DND-41 (cell line): Measurements from ENCODE around the gene ADPGK.

Source experiments
- ATAC-seq: fragments of 200-7000 bp; cut with Tn5 transposase; 3 replicates; pipeline ENCODE4 v1.9.1; 2021; ENCODE audit warnings: low read depth; ENCODE audit not compliant: insufficient read depth
- DNase-seq: peaks from one replicate; pipeline ENCODE4 v3.0.0-alpha.2; 2020
- H2AFZ ChIP-seq: 2 replicates; pipeline ENCODE4 v1.6.0; 2012; ENCODE audit warnings: low read depth, low read length
- H3K27ac ChIP-seq: 2 replicates; pipeline ENCODE4 v1.5.1; 2012; ENCODE audit warnings: low read length, inconsistent platforms
- H3K27me3 ChIP-seq: fragments of 200-600 bp; sonication (generic); 2 replicates; pipeline ENCODE4 v1.6.0; 2012; ENCODE audit warnings: low read length, mild to moderate bottlenecking, inconsistent platforms; ENCODE audit not compliant: insufficient read depth, poor library complexity
- H3K36me3 ChIP-seq: 2 replicates; pipeline ENCODE4 v1.5.1; 2012; ENCODE audit warnings: low read length, inconsistent platforms; ENCODE audit not compliant: insufficient read depth
- H3K4me1 ChIP-seq: 2 replicates; pipeline ENCODE4 v1.5.1; 2012; ENCODE audit warnings: mild to moderate bottlenecking, low read length; ENCODE audit not compliant: insufficient read depth
- H3K4me2 ChIP-seq: 2 replicates; pipeline ENCODE4 v1.6.0; 2012; ENCODE audit warnings: mild to moderate bottlenecking, moderate library complexity, low read length, inconsistent platforms; ENCODE audit not compliant: insufficient read depth
- H3K4me3 ChIP-seq, 2 experiments: fragments of 200-600 bp in 1 of 2; shearing (Covaris generic) in 1 of 2; 2 replicates each; pipeline ENCODE4 v1.5.1; 2012 to 2016; ENCODE audit warnings: inconsistent platforms in 2 of 2, low read length in 2 of 2, mild to moderate bottlenecking in 2 of 2, low read depth in 1 of 2, moderate library complexity in 1 of 2
- H3K79me2 ChIP-seq: 2 replicates; pipeline ENCODE4 v1.6.0; 2012; ENCODE audit warnings: low read length, inconsistent platforms; ENCODE audit not compliant: insufficient read depth
- H3K9ac ChIP-seq: 2 replicates; pipeline ENCODE4 v1.6.0; 2012; ENCODE audit warnings: low read depth, mild to moderate bottlenecking, inconsistent platforms, low read length, moderate library complexity
- H3K9me3 ChIP-seq: 2 replicates; pipeline ENCODE4 v1.5.1; 2012; ENCODE audit warnings: low read length, moderate library complexity, mild to moderate bottlenecking, inconsistent platforms; ENCODE audit not compliant: insufficient read depth, severe bottlenecking
- H4K20me1 ChIP-seq: 2 replicates; pipeline ENCODE4 v1.6.0; 2012; ENCODE audit warnings: low read length; ENCODE audit not compliant: insufficient read depth
- CTCF ChIP-seq: IDR thresholded peaks from 2 replicates; pipeline ENCODE4 v1.5.1; 2012; ENCODE audit warnings: borderline replicate concordance, low read length, moderate library complexity, mild to moderate bottlenecking; ENCODE audit not compliant: poor library complexity, severe bottlenecking; ENCODE audit errors: extremely low read depth
- EZH2 ChIP-seq: IDR thresholded peaks from 3 replicates; pipeline ENCODE4 v1.6.1; 2012; ENCODE audit warnings: borderline replicate concordance, low read depth, mild to moderate bottlenecking, moderate library complexity, low read length, inconsistent platforms; ENCODE audit not compliant: severe bottlenecking

The ADPGK gene

GRCh38 chr15:72733941-72734738 is 49.4 kb downstream of the ADPGK start:
- H4K20me1 ChIP-seq, result no peaks in the 10 kb centered on the region
- no peaks in the 10 kb centered on the region for H3K27me3 ChIP-seq
- peaks cover 3% of the 10 kb centered on the region for H3K4me1 ChIP-seq
- peaks cover 33% of the 10 kb centered on the region for H3K36me3 ChIP-seq
- H3K9me3 ChIP-seq, result no peaks in the 10 kb centered on the region
- TF ChIP-seq CTCF (no peak), EZH2 (no peak)
- ATAC-seq, result no peak
- no peaks in the 10 kb centered on the region for H3K79me2 ChIP-seq
- H3K27ac ChIP-seq, result no peak overlapping the region
- H3K9ac ChIP-seq, result no peak overlapping the region
- DNase-seq, result no peak
- H3K4me2 ChIP-seq, result no peak overlapping the region
- no peak overlapping the region for H3K4me3 ChIP-seq
- H2AFZ ChIP-seq, result no peak overlapping the region

- peaks cover 23% of the 10 kb centered on the region for H3K36me3 ChIP-seq
- no peak for TF ChIP-seq CTCF
- TF ChIP-seq EZH2, result no peak
- no peak for DNase-seq
Measured at GRCh38 chr15:72732516-72732915, 51.0 kb downstream of the ADPGK start.

GRCh38 chr15:72732086-72732485 is 51.5 kb downstream of the ADPGK start:
- DNase-seq, result no peak
- no peak overlapping the region for H3K4me3 ChIP-seq
- no peaks in the 10 kb centered on the region for H3K4me1 ChIP-seq
- ATAC-seq, result no peak
- TF ChIP-seq EZH2 (no peak), CTCF (no peak)
- no peak overlapping the region for H3K27ac ChIP-seq
- no peaks in the 10 kb centered on the region for H3K79me2 ChIP-seq
- no peaks in the 10 kb centered on the region for H4K20me1 ChIP-seq
- H3K9ac ChIP-seq, result no peak overlapping the region
- no peaks in the 10 kb centered on the region for H3K27me3 ChIP-seq
- peaks cover 19% of the 10 kb centered on the region for H3K36me3 ChIP-seq
- no peak overlapping the region for H3K4me2 ChIP-seq
- no peak overlapping the region for H2AFZ ChIP-seq
- H3K9me3 ChIP-seq, result no peaks in the 10 kb centered on the region

More at GRCh38 chr15:72732516-72732915, 51.0 kb downstream of the ADPGK start:
- Histone ChIP-seq H3K4me2 (no peak overlapping the region), H3K79me2 (no peaks in the 10 kb centered on the region), H3K27me3 (no peaks in the 10 kb centered on the region), H3K4me3 (no peak overlapping the region), H2AFZ (no peak overlapping the region), H3K4me1 (no peaks in the 10 kb centered on the region), H3K27ac (no peak overlapping the region), H3K9ac (no peak overlapping the region), H3K9me3 (no peaks in the 10 kb centered on the region), H4K20me1 (no peaks in the 10 kb centered on the region)
- ATAC-seq, result peak; percentile 50; the same call in 1 of the 3 replicates
